Choroid plexus epithelial cell (primary cell): ENCODE data around the gene LRIT2.
A peak's percentile ranks its signal among the peaks of the same experiment; 100 is the strongest.

Source experiments
- DNase-seq: peaks from one replicate; pipeline ENCODE4 v3.0.0-alpha.2; 2010; ENCODE audit warnings: low read depth
- H3K4me3 ChIP-seq: 2 replicates; pipeline ENCODE4 v1.5.1; 2011; ENCODE audit warnings: low read depth, mild to moderate bottlenecking, control low read depth, low read length, moderate library complexity
- TF ChIP-seq, protein P1 (sequence below): conservative IDR thresholded peaks from 2 replicates; pipeline ENCODE4 v1.5.1; 2011; ENCODE audit warnings: low read depth, mild to moderate bottlenecking, control low read depth, inconsistent platforms, low read length, moderate library complexity

Gene LRIT2

DNA sequence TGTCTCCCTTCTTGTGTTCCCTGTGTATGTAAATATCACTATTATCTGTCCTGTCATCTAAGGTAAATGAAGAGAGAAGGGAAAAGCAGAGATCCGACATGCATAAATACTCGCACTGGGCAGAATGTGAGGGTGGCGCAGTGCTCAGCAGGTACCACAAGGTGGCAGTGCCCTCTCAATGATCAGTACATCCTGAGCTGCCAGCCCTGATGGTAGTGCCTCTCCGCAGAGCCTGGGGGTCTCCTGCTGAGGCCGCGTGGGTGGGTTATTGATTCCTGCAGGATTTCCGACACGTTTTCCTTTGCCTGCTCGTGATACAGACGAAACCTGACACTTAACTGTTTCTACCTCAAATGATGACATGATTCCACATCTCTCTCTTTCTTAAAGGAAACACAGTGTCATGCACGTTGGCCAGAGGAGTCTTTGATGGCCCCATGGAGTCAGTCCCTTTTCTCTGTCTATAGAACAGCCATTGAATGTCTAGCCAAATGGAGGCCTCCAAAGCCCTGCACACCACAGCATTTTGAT lies 39.3 kb upstream of the LRIT2 start:
- H3K4me3 ChIP-seq = no peak overlapping the region
- TF ChIP-seq, protein P1, sequence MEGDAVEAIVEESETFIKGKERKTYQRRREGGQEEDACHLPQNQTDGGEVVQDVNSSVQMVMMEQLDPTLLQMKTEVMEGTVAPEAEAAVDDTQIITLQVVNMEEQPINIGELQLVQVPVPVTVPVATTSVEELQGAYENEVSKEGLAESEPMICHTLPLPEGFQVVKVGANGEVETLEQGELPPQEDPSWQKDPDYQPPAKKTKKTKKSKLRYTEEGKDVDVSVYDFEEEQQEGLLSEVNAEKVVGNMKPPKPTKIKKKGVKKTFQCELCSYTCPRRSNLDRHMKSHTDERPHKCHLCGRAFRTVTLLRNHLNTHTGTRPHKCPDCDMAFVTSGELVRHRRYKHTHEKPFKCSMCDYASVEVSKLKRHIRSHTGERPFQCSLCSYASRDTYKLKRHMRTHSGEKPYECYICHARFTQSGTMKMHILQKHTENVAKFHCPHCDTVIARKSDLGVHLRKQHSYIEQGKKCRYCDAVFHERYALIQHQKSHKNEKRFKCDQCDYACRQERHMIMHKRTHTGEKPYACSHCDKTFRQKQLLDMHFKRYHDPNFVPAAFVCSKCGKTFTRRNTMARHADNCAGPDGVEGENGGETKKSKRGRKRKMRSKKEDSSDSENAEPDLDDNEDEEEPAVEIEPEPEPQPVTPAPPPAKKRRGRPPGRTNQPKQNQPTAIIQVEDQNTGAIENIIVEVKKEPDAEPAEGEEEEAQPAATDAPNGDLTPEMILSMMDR = peak; percentile 98
- peak; percentile 80 for DNase-seq

DNA sequence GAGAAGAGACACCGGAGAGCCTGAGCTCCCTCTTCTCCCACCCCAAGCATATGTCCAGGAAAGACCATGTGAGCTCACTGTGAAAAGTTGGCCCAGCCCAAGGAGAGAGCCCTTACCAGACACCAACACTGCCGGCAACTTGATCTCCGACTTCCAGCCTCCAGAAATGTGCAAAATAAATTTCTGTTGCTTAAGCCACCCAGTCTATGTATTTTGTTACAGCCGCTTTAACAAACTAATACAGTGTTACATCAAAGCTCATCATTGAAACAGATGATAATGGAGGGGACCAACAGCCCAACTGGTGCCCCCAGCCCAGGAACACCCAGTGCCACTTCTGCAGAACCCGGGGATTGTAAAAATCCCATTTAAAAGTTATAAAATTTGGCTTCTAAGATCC lies 38.4 kb upstream of the LRIT2 start:
- TF ChIP-seq, protein P1 = no peak
- DNase-seq = no peak
- no peak overlapping the region for H3K4me3 ChIP-seq

DNA sequence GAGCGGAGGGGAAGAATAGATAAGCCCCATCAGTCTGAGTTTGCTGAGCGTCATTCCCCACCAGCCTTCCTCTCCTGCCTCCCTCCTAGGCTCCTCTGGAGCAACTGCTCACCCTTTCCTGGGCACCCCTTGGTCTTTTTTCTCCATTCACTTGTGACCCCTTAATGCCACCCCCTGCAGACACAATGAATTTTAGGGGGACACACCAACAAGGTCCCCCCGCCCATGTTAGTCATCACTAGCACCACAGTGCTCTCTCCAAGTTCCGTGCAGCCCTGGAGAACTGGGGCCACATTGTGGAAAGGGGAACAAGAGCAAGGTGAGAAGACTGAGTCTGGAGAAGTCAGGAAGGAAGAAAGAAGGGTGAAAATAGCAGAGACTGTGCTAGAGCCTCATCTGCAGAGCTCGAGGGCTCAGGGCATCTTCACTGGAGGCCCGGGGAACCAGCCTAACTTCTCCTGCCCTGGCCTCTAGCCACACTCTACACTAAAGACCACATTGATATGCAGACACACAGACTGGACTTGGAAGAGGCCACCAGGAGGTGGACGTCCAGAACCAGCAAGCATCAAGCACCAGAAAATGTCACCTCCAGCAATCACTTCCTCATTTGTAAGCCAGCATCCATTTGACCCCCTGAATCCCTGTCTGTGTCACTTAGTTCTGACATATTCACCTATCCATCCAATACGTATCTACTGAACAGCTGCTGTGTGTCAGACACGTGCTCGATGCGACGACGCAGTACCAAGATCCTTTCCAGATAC lies 37.0 kb upstream of the LRIT2 start:
- TF ChIP-seq, protein P1 = no peak
- no peak overlapping the region for H3K4me3 ChIP-seq
- no peak for DNase-seq

DNA sequence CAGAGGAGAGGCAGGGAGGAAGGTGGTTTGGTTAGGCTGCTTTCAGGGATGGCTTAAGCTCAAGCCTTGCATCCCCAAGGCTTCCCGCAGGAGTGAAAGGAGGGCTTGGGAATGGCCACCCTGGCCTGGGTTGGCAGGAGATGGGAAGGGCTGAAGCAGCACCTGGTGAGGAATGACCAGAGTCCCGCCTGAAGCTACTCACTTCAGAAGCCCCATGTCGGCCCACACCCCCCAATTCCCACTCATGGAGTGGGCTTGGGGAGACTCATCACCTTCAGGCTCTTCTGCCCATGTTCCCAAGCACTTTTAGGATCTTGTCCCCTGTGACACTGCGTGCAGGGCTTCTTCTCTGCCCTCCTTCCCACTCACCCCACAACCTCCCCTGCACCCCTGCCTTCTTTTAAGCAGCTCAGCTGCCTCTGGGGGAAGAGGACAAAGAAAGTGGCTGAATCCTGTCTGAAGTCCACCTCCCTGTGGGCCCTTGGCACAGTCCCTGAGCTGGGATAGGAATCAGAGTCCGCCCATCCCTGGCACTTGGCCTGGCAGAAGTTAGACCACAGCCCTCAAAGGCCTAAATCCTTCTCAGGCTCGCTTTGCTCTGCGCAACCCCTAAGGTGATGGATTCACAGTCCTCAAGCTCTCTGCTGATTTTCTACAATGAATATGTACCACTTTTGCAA lies 36.0 kb upstream of the LRIT2 start:
- no peak for DNase-seq
- TF ChIP-seq, protein P1 = no peak
- no peak overlapping the region for H3K4me3 ChIP-seq

DNA sequence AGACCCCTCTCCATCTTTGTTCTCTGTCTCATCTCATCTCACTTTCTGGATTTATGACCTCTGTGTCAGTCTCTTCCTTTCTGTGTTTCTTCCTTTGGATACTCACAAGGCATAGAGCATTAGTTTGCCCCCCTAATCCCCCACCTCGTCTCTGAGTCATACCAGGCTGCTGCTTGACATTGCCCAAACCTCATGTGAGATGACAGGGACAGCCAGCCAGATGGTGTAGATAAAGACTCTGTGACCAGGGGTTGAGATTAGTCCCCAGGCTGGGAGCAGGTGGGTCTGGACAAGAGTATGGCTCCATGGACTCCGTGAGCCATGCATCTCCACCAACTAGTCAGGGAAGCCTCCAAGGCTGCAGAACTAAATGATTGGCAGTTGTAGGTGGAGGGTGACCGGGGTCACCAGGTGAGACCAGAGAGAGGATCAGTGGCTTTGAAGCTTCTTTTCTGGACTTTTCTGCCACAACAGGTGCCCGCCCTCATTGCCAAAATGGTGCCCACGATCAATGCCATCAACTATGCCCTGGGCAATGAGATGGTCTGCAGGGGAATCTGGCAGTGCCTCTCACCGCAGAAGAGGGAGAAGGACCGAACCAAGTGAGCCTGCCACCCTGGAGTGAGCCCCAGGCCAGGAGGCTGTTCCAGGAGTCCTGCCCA lies 32.8 kb upstream of the LRIT2 start:
- H3K4me3 ChIP-seq = no peak overlapping the region
- TF ChIP-seq, protein P1 = no peak

DNA sequence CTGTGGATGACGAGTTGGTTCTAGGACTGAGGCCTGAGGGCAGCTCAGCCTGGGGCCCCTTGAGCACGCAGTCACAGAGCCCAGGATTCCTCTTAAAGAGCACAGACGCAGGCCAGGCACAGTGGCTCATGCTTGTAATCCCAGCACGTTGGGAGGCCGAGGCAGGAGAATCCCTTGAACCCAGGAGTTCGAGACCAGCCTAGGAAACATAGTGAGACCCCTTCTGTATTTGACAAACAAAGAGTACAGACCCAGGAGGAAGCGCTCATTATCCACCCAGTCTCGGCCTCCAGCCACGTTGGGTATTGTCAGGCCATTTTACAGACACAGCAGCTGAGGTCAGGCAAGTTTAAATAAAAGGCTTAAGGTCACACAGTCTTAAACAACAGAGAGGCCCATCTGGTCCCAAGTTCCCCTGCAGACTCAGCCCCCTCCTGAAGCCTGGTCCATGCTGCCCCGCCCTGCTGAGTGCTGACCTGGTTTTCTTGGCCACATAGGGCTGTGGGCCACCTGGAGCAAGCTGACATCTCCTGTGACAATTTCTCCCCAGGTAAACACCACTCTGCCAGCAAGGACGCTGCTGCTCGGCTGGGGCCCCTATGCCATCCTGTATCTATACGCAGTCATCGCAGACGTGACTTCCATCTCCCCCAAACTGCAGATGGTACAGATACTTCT lies 32.1 kb upstream of the LRIT2 start:
- no peak overlapping the region for H3K4me3 ChIP-seq
- TF ChIP-seq, protein P1 = no peak

More for the DNA sequence above, 32.8 kb upstream of the LRIT2 start:
- DNase-seq = no peak

More for the DNA sequence above, 32.1 kb upstream of the LRIT2 start:
- no peak for DNase-seq
